ENCODE data around the gene PRR36. TPM values are rescaled to one million over a fixed set of nuclear protein-coding genes. Genes with fewer than 3 reads are reported as not detected.
"Not testable (repeated sequence)": the region's sequence is repeated elsewhere in the genome, so short reads cannot be mapped to it uniquely, and the experiment has no call there.

Gene PRR36
- total and polyA plus RNA-seq, 12 donors = 0.01 to 0.07 (median 0.05) TPM; not detected in 9

DNA sequence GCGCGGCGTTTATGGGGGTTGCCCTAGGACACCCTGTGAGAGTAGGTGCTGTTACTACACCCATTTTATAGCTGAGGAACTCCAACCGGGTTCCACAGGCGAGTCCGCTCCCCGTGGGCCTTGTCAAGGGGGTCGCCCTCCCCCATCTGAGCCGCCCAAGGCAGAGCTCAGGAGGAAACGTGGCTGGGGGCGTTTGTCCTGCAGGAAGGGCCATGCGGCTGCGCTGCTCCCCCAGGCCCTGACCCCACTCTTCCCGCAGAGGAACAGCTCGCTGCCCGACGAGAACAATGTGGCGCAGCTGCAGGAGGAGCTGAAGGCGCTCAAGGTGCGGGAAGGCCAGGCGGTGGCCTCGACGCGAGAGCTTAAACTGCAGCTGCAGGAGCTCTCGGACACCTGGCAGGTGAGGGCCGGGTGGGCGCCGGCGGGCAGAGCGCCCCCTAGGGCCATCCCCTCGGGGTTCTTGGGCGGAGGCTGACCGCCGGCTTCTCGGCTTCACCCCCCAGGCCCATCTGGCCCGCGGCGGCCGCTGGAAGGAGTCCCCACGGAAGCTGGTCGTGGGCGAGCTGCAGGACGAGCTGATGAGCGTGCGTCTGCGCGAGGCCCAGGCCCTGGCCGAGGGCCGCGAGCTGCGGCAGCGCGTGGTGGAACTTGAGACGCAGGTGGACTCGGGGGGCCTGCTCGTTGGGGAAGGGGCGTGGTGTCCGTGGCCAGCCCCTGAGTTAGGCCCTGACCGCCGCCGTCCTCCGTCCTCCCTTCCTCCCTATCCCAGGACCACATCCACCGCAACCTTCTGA lies 12.4 kb downstream of the PRR36 start:
- H3K36me3 ChIP-seq = peaks cover 0 to 25% (median 0%) of the 10 kb centered on the region in 9 donors
- H3K4me1 ChIP-seq = peaks cover 0 to 24% (median 16%) of the 10 kb centered on the region in 9 donors
- peaks cover 4 to 61% (median 39%) of the 10 kb centered on the region in 7 donors for H3K27me3 ChIP-seq
- intact Hi-C loops (cut with DNase I) = no loop called here
- no peaks in the 10 kb centered on the region for H3K9me3 ChIP-seq
- WGBS, 2 donors = 38 to 53% methylated on average over 57 to 63 of the region's 63 CpGs
- DNase-seq = no peak
- H3K27ac ChIP-seq = peak overlapping the region in 2 of 10 donors; percentile 10 to 23
- peak overlapping the region in 5 of 10 donors; percentile 5 to 36 (median 11) for H3K4me3 ChIP-seq
- TF ChIP-seq, protein P1, sequence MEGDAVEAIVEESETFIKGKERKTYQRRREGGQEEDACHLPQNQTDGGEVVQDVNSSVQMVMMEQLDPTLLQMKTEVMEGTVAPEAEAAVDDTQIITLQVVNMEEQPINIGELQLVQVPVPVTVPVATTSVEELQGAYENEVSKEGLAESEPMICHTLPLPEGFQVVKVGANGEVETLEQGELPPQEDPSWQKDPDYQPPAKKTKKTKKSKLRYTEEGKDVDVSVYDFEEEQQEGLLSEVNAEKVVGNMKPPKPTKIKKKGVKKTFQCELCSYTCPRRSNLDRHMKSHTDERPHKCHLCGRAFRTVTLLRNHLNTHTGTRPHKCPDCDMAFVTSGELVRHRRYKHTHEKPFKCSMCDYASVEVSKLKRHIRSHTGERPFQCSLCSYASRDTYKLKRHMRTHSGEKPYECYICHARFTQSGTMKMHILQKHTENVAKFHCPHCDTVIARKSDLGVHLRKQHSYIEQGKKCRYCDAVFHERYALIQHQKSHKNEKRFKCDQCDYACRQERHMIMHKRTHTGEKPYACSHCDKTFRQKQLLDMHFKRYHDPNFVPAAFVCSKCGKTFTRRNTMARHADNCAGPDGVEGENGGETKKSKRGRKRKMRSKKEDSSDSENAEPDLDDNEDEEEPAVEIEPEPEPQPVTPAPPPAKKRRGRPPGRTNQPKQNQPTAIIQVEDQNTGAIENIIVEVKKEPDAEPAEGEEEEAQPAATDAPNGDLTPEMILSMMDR (IDR thresholded peaks at IDR 0.05) = no peak
- ATAC-seq = no peak

DNA sequence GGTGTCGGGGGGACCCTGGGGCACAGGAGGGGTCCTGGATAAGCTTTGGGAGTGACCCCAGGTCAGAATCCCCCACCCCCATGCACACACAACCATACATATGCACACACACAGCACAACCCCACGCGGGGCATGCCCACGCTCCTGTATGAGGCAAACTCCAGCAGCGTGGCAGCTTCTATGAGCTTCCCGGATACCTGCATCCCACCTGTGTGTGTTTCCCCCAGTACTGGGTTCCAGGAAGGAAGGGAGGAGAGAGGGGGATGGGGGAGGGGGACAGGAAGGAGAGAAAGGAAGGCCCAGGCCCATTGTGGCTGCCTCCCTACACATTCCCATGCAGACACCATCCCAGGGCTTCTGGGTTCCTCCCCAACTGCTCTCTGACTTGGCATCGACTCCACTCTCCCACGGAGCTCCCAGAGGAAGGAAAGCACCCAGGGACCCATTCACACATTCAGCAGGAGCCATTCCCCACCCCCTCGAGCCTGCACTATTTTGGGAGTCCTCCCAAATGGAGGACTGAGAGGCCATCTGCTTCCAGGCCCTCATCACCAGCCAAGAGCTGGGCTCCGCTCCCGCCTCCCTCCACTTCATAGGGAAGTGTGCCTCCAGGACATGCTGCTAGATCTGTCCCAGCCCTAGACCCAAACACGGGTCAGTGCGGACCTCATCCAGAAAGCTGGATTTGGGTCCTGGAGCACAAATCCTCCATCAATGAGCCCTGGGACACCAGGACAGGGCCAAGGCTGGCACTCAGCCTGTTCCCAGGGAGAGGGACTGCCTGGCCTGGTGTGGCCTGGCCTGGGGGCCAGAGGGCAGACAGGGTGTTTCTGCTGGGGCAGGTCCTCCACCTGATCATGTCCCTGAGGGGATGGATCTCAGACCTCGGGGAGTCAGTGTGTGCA lies 13.2 kb downstream of the PRR36 start:
- DNase-seq (peak in 1 of 2 donors; percentile 33), ATAC-seq (peak in 7 of 8 donors; percentile 29 to 78 (median 48))
- H3K9me3 ChIP-seq = no peaks in the 10 kb centered on the region
- intact Hi-C loops (cut with DNase I) = no loop called here
- TF ChIP-seq, protein P1 (IDR thresholded peaks at IDR 0.05) = no peak
- H3K4me3 ChIP-seq = no peak overlapping the region
- WGBS, 2 donors = 56 to 71% methylated on average over 14 of the region's 14 CpGs
- peak overlapping the region in 2 of 10 donors; percentile 10 to 23 for H3K27ac ChIP-seq
- peaks cover 4 to 53% (median 31%) of the 10 kb centered on the region in 7 donors for H3K27me3 ChIP-seq
- peaks cover 0 to 24% (median 16%) of the 10 kb centered on the region in 9 donors for H3K4me1 ChIP-seq
- peaks cover 0 to 25% (median 0%) of the 10 kb centered on the region in 9 donors for H3K36me3 ChIP-seq

DNA sequence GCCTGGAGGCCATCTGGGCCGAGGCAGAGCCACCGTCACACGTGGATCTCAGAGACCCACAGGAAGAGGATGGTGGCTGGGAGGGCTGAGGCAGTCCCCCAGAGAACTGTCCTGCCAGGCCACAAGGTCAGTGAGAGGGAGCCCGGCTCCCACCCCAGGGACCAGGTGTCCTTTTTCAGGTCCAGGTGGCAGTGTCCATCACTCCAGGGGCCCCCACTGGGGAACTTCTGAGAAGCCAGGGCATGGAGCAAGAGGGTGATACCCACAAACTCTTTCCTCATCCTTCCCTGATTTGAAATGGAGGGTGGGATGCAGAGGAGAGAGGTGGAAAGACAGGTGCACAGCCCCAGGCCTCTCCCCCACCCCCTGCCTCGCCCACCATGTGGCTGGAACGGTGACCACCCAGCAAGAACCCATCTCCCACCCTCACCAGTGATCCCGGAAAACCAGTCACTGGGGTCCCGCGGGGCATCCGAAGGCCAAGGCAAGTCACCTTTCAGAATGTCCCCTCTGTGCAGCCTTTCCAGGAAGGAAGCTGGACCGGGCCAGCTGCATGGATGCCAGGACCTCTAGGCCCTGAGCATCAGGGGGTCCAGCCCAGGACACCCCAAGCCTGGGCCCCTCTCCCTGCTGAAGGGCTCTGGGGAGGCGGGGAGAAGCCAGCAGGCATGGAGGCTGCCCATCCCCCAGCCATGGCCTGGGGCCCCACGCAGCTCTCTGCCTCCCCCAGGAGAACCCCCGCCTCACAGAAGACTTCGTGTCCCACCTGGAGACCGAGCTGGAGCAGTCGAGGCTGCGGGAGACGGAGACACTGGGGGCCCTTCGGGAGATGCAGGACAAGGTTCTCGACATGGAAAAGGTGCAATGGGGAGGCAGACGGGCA lies 14.1 kb downstream of the PRR36 start:
- TF ChIP-seq, protein P1 (IDR thresholded peaks at IDR 0.05) = no peak
- Histone ChIP-seq H3K27me3 (peaks cover 4 to 44% (median 27%) of the 10 kb centered on the region in 7 donors), H3K4me1 (peaks cover 0 to 24% (median 16%) of the 10 kb centered on the region in 9 donors), H3K36me3 (peaks cover 0 to 25% (median 0%) of the 10 kb centered on the region in 9 donors), H3K9me3 (no peaks in the 10 kb centered on the region), H3K27ac (no peak overlapping the region), H3K4me3 (no peak overlapping the region)
- no peak for DNase-seq
- ATAC-seq = no peak
- intact Hi-C loops (cut with DNase I) = loop anchor here in 4 of 10 donors (5.0 to 10.0 kb wide), 2 partner anchors 62 to 65 kb away; partner anchors contain the start of genes SNAPC2 (in 4 of the 4) and CTXN1 (in 3 of the 4)
- WGBS, 2 donors = 86 to 93% methylated on average over 22 of the region's 22 CpGs

DNA sequence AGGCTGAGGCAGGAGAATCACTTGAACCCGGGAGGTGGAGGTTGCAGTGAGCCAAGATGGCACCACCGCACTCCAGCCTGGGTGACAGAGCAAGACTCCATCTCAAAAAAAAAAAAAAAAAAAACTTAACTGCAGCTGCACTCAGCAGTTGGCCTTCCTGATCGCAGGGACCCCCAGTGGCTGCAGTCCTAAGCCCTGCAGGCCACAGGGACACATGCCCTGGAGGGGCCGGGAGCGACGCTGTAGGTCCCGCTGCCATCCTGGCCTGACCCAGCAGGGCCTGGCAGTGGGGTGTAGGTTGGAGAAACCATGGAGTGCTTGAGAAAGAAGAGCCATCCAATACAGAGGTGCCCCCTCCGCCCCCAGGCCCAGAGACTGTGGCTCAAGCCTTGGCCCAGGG lies 15.1 kb downstream of the PRR36 start:
- H3K9me3 ChIP-seq, H3K4me3 ChIP-seq, DNase-seq, ATAC-seq, H3K27ac ChIP-seq: not testable (repeated sequence)
- peaks cover 0 to 24% (median 16%) of the 10 kb centered on the region in 9 donors for H3K4me1 ChIP-seq
- WGBS, 2 donors = 97 to 98% methylated on average over 8 of the region's 8 CpGs
- peaks cover 4 to 34% (median 17%) of the 10 kb centered on the region in 7 donors for H3K27me3 ChIP-seq
- intact Hi-C loops (cut with DNase I) = loop anchor here in 4 of 10 donors (5.0 to 10.0 kb wide), 2 partner anchors 63 to 66 kb away; partner anchors contain the start of genes SNAPC2 (in 4 of the 4) and CTXN1 (in 3 of the 4)
- H3K36me3 ChIP-seq = peaks cover 0 to 25% (median 0%) of the 10 kb centered on the region in 9 donors
